ENCODE measurements around the gene STARD3.
"Not testable (repeated sequence)": the region's sequence is repeated elsewhere in the genome, so short reads cannot be mapped to it uniquely, and the experiment has no call there.

Gene STARD3

DNA sequence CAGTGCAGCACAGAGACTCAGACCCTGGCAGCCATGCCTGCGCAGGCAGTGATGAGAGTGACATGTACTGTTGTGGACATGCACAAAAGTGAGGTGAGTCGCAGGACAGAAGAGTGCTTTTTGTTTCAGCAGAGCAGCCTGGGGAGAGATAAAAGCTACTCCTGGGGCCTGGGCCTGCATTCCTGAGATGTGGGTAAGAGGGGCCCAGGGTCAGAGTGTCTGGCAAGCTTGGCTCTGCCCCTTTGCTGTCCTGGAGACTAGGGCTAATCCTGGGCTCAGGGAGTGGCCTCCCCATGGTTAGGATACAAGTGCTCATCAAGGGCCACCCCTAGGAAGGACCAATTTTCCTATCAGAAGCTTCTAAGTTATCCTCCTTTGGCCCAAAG, 58.1 kb downstream of the STARD3 start:
- no peak for DNase-seq (ENCODE audit: low read depth in 3 of 3)

DNA sequence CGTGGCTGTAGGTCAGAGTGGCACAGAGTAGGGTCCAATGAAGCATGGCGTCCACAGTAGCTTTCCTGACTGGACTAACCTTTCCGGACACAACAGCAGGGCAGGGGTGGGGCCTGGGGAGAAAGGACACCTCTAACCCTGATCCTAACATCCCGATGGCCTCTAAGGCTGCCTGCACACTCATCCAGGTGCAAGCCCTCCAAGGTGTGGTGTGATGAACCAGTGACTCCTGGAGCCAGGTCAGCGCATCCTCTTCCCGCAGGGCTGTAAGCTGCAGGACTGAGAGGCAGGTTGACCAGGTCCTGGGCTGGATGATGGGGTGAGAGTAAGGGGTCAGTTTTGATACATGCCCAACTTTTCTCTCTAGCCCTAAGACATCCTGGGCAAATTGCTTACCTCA, 59.8 kb downstream of the STARD3 start:
- DNase-seq (ENCODE audit: low read depth in 3 of 3): no peak

DNA sequence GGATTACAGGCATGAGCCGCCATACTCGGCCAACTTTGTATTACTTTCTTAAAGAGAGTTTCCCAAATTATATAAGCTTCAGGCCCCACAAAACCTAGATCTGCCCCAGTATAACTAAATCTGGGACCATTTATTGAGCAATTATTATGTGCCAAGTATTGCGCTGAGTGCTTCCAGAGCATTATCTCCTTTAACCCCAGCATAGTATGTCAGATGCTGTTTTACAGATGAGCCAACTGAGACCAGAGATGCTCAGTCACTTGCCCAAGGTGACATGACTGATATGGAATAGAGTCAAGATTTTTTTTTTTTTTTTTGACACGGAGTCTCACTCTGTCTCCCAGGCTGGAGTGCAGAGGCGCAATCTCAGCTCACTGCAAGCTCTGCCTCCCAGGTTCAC, 61.0 kb downstream of the STARD3 start:
- no peak for DNase-seq (ENCODE audit: low read depth in 3 of 3)

DNA sequence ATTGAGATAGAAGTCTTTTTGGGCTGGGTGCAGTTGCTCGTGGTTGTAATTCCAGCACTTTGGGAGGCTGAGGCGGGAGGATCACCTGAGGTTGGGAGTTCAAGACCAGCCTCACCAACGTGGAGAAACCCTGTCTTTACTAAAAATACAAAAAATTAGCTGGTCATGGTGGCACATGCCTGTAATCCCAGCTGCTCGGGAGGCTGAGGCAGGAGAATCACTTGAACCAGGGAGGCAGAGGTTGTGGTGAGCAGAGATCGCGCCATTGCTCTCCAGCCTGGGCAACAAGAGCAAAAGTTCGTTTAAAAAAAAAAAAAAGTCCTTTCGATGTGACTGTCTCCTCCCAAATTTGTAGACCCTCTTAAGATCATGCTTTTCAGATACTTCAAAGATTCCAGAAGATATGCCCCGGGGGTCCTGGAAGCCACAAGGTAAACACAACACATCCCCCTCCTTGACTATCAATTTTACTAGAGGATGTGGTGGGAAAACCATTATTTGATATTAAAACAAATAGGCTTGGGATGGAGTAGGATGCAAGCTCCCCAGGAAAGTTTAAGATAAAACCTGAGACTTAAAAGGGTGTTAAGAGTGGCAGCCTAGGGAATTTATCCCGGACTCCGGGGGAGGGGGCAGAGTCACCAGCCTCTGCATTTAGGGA, 62.3 kb downstream of the STARD3 start:
- DNase-seq (ENCODE audit: low read depth in 3 of 3): not testable (repeated sequence)

DNA sequence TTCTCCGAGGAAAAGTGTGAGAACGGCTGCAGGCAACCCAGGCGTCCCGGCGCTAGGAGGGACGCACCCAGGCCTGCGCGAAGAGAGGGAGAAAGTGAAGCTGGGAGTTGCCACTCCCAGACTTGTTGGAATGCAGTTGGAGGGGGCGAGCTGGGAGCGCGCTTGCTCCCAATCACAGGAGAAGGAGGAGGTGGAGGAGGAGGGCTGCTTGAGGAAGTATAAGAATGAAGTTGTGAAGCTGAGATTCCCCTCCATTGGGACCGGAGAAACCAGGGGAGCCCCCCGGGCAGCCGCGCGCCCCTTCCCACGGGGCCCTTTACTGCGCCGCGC, 62.8 kb downstream of the STARD3 start, which contains the start of gene ERBB2:
TSS of gene ERBB2 (plus strand) at position 247 of the 330 bp plus-strand sequence. CDS start 175 bp downstream, outside the sequence.
- DNase-seq (ENCODE audit: low read depth in 3 of 3): no peak

DNA sequence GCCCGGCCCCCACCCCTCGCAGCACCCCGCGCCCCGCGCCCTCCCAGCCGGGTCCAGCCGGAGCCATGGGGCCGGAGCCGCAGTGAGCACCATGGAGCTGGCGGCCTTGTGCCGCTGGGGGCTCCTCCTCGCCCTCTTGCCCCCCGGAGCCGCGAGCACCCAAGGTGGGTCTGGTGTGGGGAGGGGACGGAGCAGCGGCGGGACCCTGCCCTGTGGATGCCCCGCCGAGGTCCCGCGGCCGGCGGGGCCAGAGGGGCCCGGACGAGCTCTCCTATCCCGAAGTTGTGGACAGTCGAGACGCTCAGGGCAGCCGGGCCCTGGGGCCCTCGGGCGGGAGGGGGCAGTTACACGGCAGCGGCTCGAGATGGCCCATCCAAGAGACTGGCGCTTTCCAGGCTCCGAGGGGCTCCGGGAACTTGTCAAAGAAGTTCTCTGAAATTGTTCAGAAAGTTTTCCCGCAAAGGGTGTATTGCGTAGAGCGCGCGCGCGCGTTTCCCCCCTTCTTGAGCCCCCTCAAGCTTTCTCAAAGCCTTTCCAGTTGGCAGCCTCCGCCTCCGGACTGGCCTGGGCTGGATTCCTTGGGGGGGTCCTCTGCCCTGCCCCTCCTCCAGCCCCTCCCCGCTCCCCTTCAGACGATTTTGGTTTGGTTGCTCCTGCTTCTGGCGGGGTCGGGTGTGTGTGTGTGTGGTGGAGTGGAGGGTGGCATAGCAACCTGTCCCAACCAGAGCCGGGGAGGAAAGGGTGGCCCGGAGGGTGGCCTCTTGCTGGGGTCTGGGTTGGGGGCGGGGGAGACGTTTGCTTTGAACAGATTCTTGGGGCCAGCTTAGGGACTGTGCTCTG, 63.4 kb downstream of the STARD3 start:
- DNase-seq (ENCODE audit: low read depth in 3 of 3): no peak

DNA sequence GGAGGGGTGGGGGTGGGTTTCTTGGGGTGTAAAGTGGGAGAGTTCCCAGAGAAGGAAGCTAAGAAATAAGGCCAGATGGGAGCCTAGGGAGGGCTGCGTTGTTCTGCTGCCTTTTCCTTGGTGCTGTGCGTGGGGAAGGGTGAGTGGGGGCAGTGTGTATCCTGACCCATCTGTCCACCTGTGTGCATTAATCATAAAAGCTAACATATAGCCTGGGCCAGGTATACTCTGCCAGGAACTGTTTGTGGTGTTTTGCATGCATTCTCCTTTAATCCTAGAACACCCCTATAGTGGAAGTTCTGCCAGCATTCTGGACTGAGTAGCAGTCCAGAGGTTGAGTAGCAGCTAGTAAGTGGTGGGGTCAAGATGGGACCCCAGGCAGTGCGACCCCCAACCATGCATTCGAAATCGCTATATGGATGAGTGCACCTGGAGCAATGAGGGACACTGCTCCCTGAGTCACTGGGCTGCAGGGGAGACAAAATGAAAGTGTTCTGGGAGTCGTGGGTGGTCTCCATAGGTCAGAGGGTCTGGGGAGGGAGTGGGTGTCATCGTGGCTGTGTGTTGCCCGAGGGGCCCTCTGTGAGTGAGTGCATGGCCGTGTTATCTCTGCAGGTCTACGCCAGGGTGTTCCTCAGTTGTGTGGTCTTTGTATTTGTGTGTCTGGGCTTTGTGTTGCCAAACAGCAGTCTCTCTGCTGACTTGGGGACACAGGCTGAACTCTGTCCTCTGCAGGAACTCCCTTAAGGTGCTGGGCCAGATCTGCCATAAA, 64.3 kb downstream of the STARD3 start:
- no peak for DNase-seq (ENCODE audit: low read depth in 3 of 3)

DNA sequence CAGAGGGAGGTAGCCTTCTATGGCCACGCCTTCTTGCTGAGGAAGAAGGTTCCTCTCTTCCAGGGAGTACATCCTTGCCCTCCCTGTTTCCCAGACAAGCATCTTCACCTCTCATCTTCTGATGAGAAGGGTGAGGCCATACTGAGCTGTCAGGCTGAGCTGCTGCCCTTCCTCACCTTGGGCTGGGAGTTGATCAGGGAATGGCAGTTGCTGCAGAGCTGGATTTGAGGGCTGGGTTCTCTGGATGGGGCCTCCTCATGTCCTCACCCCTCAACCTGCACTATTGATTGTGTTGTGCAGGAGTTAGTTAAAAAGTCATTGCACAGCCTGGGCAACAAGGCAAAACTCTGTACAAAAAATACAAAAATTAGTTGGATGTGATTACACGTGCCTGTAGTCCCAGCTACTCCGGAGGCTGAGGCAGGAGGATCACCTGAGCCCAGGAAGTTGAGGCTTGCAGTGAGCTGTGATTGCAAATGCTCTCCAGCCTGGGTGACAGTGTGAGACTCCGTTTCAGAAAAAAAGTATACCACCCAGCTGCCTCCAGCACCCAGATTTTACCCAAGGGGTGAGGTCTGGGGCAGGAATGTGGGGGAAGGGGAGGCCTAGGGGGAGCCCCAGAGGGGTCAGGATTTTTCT, 65.0 kb downstream of the STARD3 start:
- no peak for DNase-seq (ENCODE audit: low read depth in 3 of 3)

DNA sequence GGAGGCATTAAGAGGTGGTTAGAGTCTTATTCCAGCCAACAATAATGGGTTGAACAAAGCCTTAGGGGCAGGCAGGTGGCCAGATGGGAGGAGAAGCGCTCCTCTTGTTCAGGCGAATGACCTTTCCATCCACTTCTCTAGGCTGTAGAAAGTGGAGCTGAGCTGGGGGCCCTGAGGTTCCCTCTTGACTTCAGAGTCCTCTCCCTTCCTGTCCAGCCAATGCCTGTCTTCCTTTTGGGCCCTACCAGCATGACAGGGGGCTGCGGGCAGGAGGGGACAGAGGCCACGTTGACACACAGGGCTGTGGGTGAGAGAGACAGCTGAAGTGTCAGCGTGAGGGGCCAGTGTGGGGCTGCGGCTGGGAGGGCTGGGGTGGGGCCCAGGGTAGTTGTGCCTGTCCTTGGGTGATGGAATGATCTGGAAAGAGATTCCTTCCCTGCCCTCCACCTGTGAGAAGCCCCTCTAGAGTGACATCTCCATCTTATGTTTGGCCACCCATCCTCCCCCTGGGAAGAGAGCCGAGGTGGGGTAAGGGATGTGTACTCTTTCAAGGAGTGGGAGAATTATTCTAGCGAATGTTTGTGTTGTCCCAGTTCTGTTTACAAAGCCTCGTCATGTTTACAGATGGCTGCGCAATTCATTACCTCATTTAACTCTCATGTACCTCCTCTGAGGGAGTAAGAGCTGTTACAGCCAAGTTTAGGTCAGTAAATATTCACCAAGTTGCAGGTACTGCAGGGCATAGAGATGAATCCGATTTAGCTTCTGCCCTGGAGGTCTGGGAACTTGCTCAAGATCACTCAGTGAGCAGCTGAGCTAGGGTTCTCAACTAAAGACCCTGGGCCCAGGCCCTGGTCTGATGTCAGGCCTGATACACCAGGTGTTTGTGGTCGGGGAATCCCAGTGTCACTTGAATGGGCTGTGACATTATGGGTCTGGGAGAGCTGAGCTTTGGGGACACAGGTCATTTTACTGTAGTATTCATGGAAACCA, 66.3 kb downstream of the STARD3 start:
- no peak for DNase-seq (ENCODE audit: low read depth in 3 of 3)

DNA sequence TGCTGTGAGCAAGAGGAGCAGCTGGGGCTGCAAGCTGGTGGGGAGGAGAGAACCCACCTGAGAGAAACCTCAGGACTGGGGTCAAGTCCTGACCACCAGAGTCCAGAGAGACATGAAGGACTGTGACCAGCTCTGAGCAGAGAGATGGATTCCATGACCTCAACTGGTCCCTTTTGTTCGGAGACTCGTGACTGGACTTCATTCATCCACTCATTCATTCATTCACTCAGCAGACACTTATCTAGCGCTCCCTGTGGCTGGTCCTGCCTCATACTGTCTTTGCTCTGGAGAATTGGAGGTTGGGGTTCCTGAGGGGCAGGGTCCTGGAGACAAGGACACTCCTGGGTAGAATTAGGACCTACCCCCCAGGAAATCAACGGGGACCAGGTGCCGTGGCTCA, 67.0 kb downstream of the STARD3 start:
- no peak for DNase-seq (ENCODE audit: low read depth in 3 of 3)

DNA sequence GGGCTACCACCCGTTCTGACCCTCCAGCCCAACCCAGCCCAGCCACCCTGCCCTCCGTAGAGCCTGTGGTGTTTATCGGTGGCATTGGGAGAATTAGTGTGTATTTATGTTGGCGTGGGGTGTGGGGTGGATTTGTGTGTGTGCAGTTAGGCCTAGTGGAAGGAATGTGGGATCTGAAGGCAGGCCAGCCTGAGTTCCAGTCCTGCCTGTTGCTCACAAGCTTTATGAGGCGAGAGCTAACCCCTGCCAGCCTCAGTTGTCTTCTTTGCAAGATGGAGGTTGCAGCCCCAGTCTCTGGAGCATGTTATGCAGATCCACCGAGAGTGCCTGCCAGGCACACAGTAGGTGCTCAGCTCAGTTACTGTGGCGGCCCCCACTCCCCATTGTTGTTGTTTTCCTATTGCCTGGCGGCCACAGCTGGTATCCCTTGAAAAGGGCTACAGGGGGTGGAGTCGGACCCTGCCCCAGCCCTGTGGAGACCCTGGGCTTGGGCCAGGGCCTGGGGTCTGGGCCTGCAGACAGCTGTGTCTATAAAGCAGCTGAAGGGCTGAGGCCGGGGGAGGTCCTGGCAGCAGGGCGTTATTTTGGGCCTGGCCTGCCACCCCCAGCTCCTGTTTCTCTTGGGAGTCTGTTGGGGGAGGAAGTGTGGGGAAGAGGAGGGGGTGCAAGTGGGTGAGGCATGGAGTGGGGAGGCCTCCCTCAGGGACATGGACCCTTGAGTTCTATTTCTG, 68.0 kb downstream of the STARD3 start:
- DNase-seq (ENCODE audit: low read depth in 3 of 3): no peak

DNA sequence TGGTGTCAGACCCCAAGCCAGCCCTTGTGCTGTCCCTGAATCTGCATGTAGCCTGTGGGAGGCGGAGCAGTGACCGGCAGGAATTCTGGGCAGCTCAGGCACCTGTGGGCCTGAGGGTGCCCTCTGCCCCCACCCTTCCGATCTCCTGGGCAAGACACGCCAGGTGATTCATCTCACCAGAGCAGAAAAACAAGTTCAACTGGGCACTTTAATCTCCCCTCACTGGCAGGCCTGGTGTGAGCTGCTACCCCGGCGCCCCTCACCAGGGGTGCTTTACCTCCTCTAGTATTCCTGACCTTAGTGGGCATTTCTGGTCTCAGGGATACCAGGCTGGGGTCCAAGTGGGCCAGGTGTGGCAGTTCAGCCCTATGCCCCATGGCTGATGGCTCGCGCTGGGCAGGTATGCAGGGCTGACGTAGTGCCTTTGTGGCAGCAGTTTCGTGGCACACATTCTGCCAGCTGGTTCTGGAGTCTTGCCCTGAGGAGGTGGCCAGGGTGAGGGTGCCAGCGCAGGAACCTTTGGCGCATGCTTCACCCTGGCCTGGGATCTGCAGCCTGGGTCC, 68.9 kb downstream of the STARD3 start:
- no peak for DNase-seq (ENCODE audit: low read depth in 3 of 3)

DNA sequence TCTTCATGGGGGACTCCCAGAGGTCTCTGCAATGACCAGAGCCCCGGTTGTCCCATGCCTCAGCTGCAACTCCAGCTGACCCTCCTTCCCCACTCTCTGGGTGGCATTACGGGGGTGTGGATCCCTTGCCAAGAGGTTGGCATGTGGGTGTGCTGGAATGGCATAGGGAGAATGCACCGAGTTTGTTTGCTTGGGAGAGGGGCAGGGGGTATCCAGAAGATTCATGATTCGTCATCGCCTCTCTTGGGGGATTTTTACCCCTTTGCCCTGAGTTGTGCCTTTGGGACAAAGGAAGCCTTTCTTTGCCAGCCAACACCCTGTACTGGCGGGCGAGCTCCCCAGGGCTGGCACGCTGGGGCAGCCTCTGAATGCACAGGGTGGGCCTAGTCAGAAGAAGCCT, 69.4 kb downstream of the STARD3 start:
- no peak for DNase-seq (ENCODE audit: low read depth in 3 of 3)

DNA sequence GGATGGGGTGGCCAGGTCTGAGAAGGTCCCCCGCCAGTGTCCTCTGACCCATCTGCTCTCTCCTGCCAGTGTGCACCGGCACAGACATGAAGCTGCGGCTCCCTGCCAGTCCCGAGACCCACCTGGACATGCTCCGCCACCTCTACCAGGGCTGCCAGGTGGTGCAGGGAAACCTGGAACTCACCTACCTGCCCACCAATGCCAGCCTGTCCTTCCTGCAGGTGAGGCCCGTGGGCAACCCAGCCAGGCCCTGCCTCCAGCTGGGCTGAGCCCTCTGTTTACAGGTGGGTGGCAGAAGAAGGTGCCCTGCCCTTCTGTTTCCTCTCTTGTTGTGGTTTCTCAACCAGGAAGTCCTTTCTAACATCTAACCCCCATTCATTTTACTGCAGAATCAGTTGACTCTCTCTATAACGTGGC, 70.0 kb downstream of the STARD3 start:
- DNase-seq (ENCODE audit: low read depth in 3 of 3): no peak

DNA sequence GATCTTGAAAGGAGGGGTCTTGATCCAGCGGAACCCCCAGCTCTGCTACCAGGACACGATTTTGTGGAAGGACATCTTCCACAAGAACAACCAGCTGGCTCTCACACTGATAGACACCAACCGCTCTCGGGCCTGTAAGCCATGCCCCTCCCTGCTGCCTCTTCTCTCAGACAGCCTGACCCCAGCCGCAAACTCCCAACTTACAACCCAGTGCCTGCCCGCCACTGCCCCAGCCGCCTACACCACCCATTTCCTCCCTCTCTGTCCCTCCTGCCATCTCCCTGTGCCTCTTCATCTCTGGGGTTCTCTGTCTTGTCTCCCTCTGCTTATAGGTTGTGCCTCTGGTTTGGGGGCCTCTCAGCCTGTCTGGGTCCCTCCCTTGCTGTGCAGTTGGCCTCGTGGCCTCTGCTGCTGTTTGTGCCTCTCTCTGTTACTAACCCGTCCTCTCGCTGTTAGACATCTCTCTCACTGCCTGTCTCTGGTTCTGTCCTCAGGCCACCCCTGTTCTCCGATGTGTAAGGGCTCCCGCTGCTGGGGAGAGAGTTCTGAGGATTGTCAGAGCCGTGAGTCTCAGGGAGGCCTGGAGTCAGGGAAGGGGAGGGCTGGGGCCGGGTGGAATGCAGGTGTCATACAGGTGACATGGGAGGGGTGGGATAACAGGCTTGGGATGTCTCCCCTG, 72.5 kb downstream of the STARD3 start:
- no peak for DNase-seq (ENCODE audit: low read depth in 3 of 3)

DNA sequence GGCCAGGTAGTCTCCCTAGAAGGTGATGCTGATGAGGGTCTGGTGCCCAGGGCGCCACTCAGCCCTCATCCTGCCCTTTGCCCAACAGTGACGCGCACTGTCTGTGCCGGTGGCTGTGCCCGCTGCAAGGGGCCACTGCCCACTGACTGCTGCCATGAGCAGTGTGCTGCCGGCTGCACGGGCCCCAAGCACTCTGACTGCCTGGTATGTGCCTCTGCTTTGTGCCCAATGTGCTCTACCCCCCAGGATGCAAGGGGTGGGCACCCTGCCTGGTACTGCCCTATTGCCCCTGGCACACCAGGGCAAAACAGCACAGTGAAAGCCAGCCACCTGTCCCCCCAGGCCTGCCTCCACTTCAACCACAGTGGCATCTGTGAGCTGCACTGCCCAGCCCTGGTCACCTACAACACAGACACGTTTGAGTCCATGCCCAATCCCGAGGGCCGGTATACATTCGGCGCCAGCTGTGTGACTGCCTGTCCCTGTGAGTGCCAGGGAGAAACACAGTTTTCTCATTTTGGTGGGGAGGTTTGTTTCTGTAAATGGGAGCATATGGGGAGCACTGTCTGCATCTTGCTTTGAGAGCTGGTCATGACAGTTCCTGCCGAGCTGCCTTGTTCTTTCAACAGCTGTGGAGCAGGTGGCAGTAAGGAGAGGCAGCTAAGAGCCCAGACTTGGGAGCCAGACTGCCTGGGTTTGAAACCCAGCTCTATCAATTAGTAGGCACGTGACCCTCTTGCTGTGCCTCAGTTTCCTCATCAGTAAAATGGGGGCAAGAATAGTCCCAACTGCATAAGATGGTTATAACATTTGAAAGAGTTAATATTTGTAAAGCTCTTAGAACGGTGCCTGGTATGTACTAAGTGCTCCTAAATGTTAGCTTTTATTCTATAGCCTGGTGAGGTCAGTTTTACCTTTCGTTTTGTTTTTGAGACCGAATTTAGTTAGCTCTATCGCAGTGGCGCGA, 73.3 kb downstream of the STARD3 start:
- no peak for DNase-seq (ENCODE audit: low read depth in 3 of 3)

DNA sequence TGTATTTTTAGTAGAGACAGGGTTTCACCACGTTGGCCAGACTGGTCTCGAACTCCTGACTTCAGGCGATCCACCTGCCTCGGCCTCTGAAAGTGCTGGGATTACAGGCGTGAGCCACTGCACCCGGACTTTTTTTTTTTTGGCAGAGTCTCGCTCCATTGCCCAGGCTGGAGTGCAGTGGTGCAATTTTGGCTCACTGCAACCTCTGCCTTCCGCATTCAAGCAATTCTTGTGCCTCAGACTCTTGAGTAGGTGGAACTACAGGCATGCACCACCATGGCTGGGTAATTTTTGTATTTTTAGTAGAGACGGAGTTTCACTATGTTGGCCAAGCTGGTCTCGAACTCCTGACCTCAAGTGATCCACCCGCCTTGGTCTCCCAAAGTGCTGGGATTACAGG, 74.1 kb downstream of the STARD3 start:
- DNase-seq (ENCODE audit: low read depth in 3 of 3): not testable (repeated sequence)

DNA sequence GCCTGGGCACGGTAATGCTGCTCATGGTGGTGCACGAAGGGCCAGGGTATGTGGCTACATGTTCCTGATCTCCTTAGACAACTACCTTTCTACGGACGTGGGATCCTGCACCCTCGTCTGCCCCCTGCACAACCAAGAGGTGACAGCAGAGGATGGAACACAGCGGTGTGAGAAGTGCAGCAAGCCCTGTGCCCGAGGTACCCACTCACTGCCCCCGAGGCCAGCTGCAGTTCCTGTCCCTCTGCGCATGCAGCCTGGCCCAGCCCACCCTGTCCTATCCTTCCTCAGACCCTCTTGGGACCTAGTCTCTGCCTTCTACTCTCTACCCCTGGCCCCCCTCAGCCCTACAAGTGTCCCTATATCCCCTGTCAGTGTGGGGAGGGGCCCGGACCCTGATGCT, 74.9 kb downstream of the STARD3 start:
- DNase-seq (ENCODE audit: low read depth in 3 of 3): no peak

All from stimulated activated CD4-positive, alpha-beta T cell treated with anti-CD3 and anti-CD28 coated beads, TNF-alpha, amount 100 ng/mL, for 24 hours (primary cell).